DOHH2 (cell line): ENCODE data around the gene C1QTNF5.

Experiments used
- CTCF ChIP-seq: fragments of 200-600 bp; sonication (generic); IDR thresholded peaks from one replicate; pipeline ENCODE4 v1.5.1; 2014; ENCODE audit warnings: antibody characterized with exemption, mild to moderate bottlenecking, low read depth, low read length; ENCODE audit not compliant: poor library complexity, severe bottlenecking
- EZH2phosphoT487 ChIP-seq: fragments of 200-600 bp; sonication (generic); IDR thresholded peaks from 2 replicates; pipeline ENCODE4 v1.6.1; 2017; ENCODE audit warnings: borderline replicate concordance, mild to moderate bottlenecking, antibody characterized with exemption, low read length, moderate library complexity, mixed read lengths

GRCh38 chr11:119340335-119341221, at the start of gene C1QTNF5:
- no peak for TF ChIP-seq CTCF
- TF ChIP-seq EZH2phosphoT487, result 0 out of 2 replicates have a peak, but pooled peaks have one; percentile 36
